GM23338 (cell line): Measurements from ENCODE around the gene TDO2. TPM values are rescaled to one million over a fixed set of nuclear protein-coding genes. Genes with fewer than 3 reads are reported as not detected.

Source experiments
- ATAC-seq: fragments of 200-7000 bp; cut with Tn5 transposase; 3 replicates; pipeline ENCODE4 v1.9.1; 2020
- DNase-seq: peaks from one replicate; pipeline ENCODE4 v3.0.0-alpha.2; 2015; ENCODE audit warnings: low spot score
- H2AFZ ChIP-seq: fragments of 200-600 bp; sonication (generic); 2 replicates; pipeline ENCODE4 v1.8.0; 2016; ENCODE audit warnings: antibody characterized with exemption, mild to moderate bottlenecking, moderate library complexity
- H3F3A ChIP-seq: fragments of 200-600 bp; sonication (generic); replicated peaks from 2 replicates; pipeline ENCODE4 v1.8.0; 2017; ENCODE audit warnings: antibody characterized with exemption, mixed run types, low read depth
- H3K27ac ChIP-seq: fragments of 200-600 bp; sonication (generic); 2 replicates; pipeline ENCODE4 v1.6.1; 2016; ENCODE audit warnings: low read depth
- H3K27me3 ChIP-seq: fragments of 200-600 bp; sonication (generic); 2 replicates; pipeline ENCODE4 v1.8.0; 2016; ENCODE audit warnings: mild to moderate bottlenecking, mixed run types, moderate library complexity; ENCODE audit not compliant: insufficient read depth
- H3K36me3 ChIP-seq: fragments of 200-600 bp; sonication (generic); 2 replicates; pipeline ENCODE4 v1.8.0; 2016; ENCODE audit warnings: mild to moderate bottlenecking; ENCODE audit not compliant: insufficient read depth
- H3K4me1 ChIP-seq: fragments of 200-600 bp; sonication (generic); 2 replicates; pipeline ENCODE4 v1.8.0; 2016; ENCODE audit warnings: mild to moderate bottlenecking, moderate library complexity; ENCODE audit not compliant: insufficient read depth
- H3K4me2 ChIP-seq: fragments of 200-600 bp; sonication (generic); 2 replicates; pipeline ENCODE4 v1.7.1; 2017; ENCODE audit warnings: mixed run types
- H3K4me3 ChIP-seq: fragments of 200-600 bp; sonication (generic); 2 replicates; pipeline ENCODE4 v1.6.1; 2016; ENCODE audit warnings: mixed run types
- H3K79me2 ChIP-seq: fragments of 200-600 bp; sonication (generic); replicated peaks from 2 replicates; pipeline ENCODE4 v1.8.0; 2017; ENCODE audit warnings: mild to moderate bottlenecking; ENCODE audit not compliant: insufficient read depth
- H3K9me2 ChIP-seq: fragments of 200-600 bp; sonication (generic); 2 replicates; pipeline ENCODE4 v1.8.0; 2017; ENCODE audit not compliant: insufficient read depth
- H4K20me1 ChIP-seq: fragments of 200-600 bp; sonication (generic); replicated peaks from 2 replicates; pipeline ENCODE4 v1.8.0; 2017; ENCODE audit warnings: mild to moderate bottlenecking; ENCODE audit not compliant: insufficient read depth
- H3K27ac Mint-ChIP-seq: 2 replicates; pipeline ENCODE4 v1.8.0; 2020; ENCODE audit warnings: inconsistent platforms, mild to moderate bottlenecking, moderate library complexity, mixed read lengths
- H3K27me3 Mint-ChIP-seq: 3 replicates; pipeline ENCODE4 v1.8.0; 2022; ENCODE audit warnings: low read depth, mild to moderate bottlenecking, moderate library complexity, mixed read lengths, inconsistent platforms; ENCODE audit not compliant: insufficient read depth, poor library complexity
- H3K36me3 Mint-ChIP-seq: 3 replicates; pipeline ENCODE4 v1.8.0; 2021; ENCODE audit warnings: low read depth, mild to moderate bottlenecking, inconsistent platforms, moderate library complexity, mixed read lengths
- H3K4me1 Mint-ChIP-seq: 3 replicates; pipeline ENCODE4 v1.8.0; 2020; ENCODE audit warnings: mild to moderate bottlenecking, inconsistent platforms, mixed read lengths
- H3K4me3 Mint-ChIP-seq: 3 replicates; pipeline ENCODE4 v1.8.0; 2021; ENCODE audit warnings: moderate library complexity, mild to moderate bottlenecking, inconsistent platforms, mixed read lengths
- H3K9me3 Mint-ChIP-seq: 3 replicates; pipeline ENCODE4 v1.8.0; 2020; ENCODE audit warnings: moderate library complexity, mild to moderate bottlenecking, inconsistent platforms, mixed read lengths
- CREB1 ChIP-seq: fragments of 250-450 bp; sonication (Bioruptor Pico); IDR thresholded peaks from 2 replicates; pipeline ENCODE4 v1.5.0; 2020; ENCODE audit warnings: low read depth, mild to moderate bottlenecking, moderate library complexity
- EZH2phosphoT487 ChIP-seq: fragments of 200-600 bp; sonication (generic); IDR thresholded peaks from one replicate; pipeline ENCODE4 v1.8.1; 2018; ENCODE audit warnings: antibody characterized with exemption; ENCODE audit not compliant: unreplicated experiment
- JUNB ChIP-seq: IDR thresholded peaks from one replicate; pipeline ENCODE4 v1.6.1; 2016; ENCODE audit warnings: antibody characterized with exemption; ENCODE audit not compliant: unreplicated experiment
- NANOG ChIP-seq: IDR thresholded peaks from 2 replicates; pipeline ENCODE4 v1.6.1; 2016; ENCODE audit warnings: antibody characterized with exemption, borderline replicate concordance
- REST ChIP-seq: IDR thresholded peaks from one replicate; pipeline ENCODE4 v1.6.1; 2018; ENCODE audit warnings: antibody characterized with exemption; ENCODE audit not compliant: unreplicated experiment
- ZNF114 ChIP-seq: fragments of 250-450 bp; sonication (Bioruptor Pico); IDR thresholded peaks from 2 replicates; pipeline ENCODE4 v1.5.0; 2020; ENCODE audit warnings: mild to moderate bottlenecking, moderate library complexity
- ZNF331 ChIP-seq: fragments of 250-450 bp; sonication (Bioruptor Pico); IDR thresholded peaks from 2 replicates; pipeline ENCODE4 v1.5.0; 2020; ENCODE audit warnings: low read depth, mild to moderate bottlenecking, moderate library complexity
- ZNF462 ChIP-seq: fragments of 250-450 bp; sonication (Bioruptor Pico); IDR thresholded peaks from 2 replicates; pipeline ENCODE4 v1.5.0; 2020; ENCODE audit warnings: mild to moderate bottlenecking, moderate library complexity
- polyA plus RNA-seq: library from polyadenylated mRNA; unstranded; fragments of >200 nt; fragmentation: Nextera tagmentation; extraction: Ambion mirVana; gene quantifications from 2 replicates; pipeline ENCODE4 v1.2.1, GENCODE V29; 2016
- total RNA-seq: library from RNA; depleted of rRNA; stranded (reverse); fragments of >200 nt; shearing (Covaris generic); gene quantifications from 2 replicates; pipeline ENCODE4 v1.2.3, GENCODE V29; 2014

The TDO2 gene
- total and polyA plus RNA-seq, 2 experiments from 2014 or later, result 0.10 TPM; not detected in 1

- TF ChIP-seq ZNF462 (CRISPR knock-in tag), result no peak
- TF ChIP-seq CREB1 (CRISPR knock-in tag), result no peak
- TF ChIP-seq JUNB, result no peak
- TF ChIP-seq ZNF331 (CRISPR knock-in tag), result no peak
Observed at GRCh38 chr4:155966171-155966570, 62.7 kb downstream of the TDO2 start (continued).

GRCh38 chr4:155966731-155967395 lies 63.4 kb downstream of the TDO2 start:
- no peaks in the 10 kb centered on the region for H3K27me3 ChIP-seq
- H4K20me1 ChIP-seq, result no peaks in the 10 kb centered on the region
- Mint-ChIP-seq H3K27me3 (peaks cover 2% of the 10 kb centered on the region), H3K27ac (no peak overlapping the region), H3K4me1 (peaks cover 3% of the 10 kb centered on the region; the same call in 2 of the 3 replicates), H3K36me3 (no peaks in the 10 kb centered on the region), H3K4me3 (no peak overlapping the region), H3K9me3 (no peaks in the 10 kb centered on the region)
- DNase-seq (no peak), ATAC-seq (no peak)
- H3K4me2 ChIP-seq, result no peak overlapping the region
- H3K27ac ChIP-seq, result no peak overlapping the region
- H3K9me2 ChIP-seq, result 0 out of 2 replicates have a peak, but pooled peaks cover 5% of the 10 kb centered on the region
- H2AFZ ChIP-seq, result no peak overlapping the region
- H3K36me3 ChIP-seq, result no peaks in the 10 kb centered on the region
- H3K4me1 ChIP-seq, result no peaks in the 10 kb centered on the region
- no peaks in the 10 kb centered on the region for H3K79me2 ChIP-seq
- H3K4me3 ChIP-seq, result no peak overlapping the region
- no peaks in the 10 kb centered on the region for H3F3A ChIP-seq
- no peak for TF ChIP-seq NANOG
- TF ChIP-seq ZNF331 (CRISPR knock-in tag), result no peak
- TF ChIP-seq EZH2phosphoT487, result no peak
- TF ChIP-seq REST, result no peak
- no peak for TF ChIP-seq ZNF114 (CRISPR knock-in tag)
